ENCODE measurements around the gene CFAP77. TPM values are rescaled to one million over a fixed set of nuclear protein-coding genes. Genes with fewer than 3 reads are reported as not detected.

CFAP77 gene
- total and polyA plus RNA-seq, 2 of the 8 experiments (the other 6 are each of a cell fraction or from before 2014, with no cell fraction given): 0.63 to 0.97 TPM

DNA sequence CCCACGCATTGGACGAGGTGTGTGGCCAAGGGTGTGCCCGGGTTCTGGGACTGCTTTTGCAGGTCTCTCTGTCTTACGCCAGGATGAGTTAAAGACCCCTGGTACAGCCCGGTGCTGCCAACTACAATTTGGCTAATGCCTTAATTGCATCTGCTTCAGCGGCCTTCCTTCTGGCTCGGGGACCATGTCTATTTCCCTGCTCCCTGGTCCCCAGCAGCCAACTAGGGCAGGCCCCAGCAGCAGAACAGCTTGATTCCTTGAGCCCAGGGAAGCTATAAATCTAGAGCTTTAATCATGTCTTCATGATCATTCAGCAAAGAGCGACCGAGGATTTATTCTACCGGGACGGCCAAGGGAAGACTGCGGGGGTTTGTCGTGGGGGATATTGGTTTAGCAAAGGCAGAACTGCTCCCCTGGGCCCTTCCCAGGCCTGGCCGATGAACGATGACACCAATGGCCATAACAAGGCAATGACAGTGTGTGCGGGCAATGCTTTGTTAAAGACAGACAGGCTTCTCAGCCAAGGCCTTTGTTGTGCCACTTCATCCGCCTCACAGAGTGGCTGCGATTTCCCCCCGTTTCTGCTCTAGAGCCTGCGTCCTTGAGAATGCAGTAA is 51.4 kb downstream of the CFAP77 start:
- Histone ChIP-seq H2AFZ (ENCODE audit: low read length) (no peak overlapping the region), H3K4ac (replicated peaks; ENCODE audit: insufficient read length, low read depth, low read length) (no peak overlapping the region)
- no peak for FAIRE-seq

More for the DNA sequence above, 51.4 kb downstream of the CFAP77 start:
- H4K5ac ChIP-seq (ENCODE audit: insufficient read length, low read depth, low read length): no peak overlapping the region
- H2BK5ac ChIP-seq (ENCODE audit: low read depth, low read length): no peak overlapping the region
- H3K27me3 ChIP-seq (replicated peaks in 1 of 4; ENCODE audit: control insufficient read depth in 3 of 4, extremely low read depth in 1 of 4, insufficient read depth in 3 of 4, low read length in 3 of 4): no peaks in the 10 kb centered on the region
- no peaks in the 10 kb centered on the region; a peak in 2 of 7 replicates for H3K4me1 ChIP-seq (replicated peaks in 1 of 4; ENCODE audit: control insufficient read depth in 3 of 4, insufficient read depth in 4 of 4, low read length in 3 of 4)
- peaks cover 0 to 4% of the 10 kb centered on the region in 2 experiments for H4K20me1 ChIP-seq (replicated peaks in 1 of 2; ENCODE audit: control insufficient read depth in 1 of 2, insufficient read depth in 2 of 2, low read length in 2 of 2)
- peaks cover 6% of the 10 kb centered on the region; the same call in 1 of the 2 replicates for H3K23me2 ChIP-seq (ENCODE audit: low read depth, low read length)
- H3K4me2 ChIP-seq (ENCODE audit: insufficient read depth in 1 of 2, low read depth in 2 of 2, low read length in 2 of 2): no peak overlapping the region
- no peak overlapping the region for H3K18ac ChIP-seq (ENCODE audit: extremely low read depth, low read length)
- H3K9me3 ChIP-seq (ENCODE audit: insufficient read depth in 2 of 2, low read depth in 1 of 2, low read length in 1 of 2): no peaks in the 10 kb centered on the region
- H3K36me3 ChIP-seq (ENCODE audit: control insufficient read depth in 2 of 4, insufficient read depth in 4 of 4, low read length in 3 of 4): no peaks in the 10 kb centered on the region
- H3K4me3 ChIP-seq (ENCODE audit: extremely low read depth in 1 of 4, insufficient read depth in 2 of 4, low read depth in 3 of 4, low read length in 4 of 4): no peak overlapping the region
- no peaks in the 10 kb centered on the region for H3K79me1 ChIP-seq (ENCODE audit: low read depth, low read length)
- H2BK12ac ChIP-seq (ENCODE audit: low read depth, low read length): no peak overlapping the region
- CTCF ChIA-PET (ENCODE audit: partially characterized antibody): no interaction called here
- POLR2A ChIA-PET (ENCODE audit: partially characterized antibody): no interaction called here
- TF ChIP-seq USF2 (IDR thresholded peaks at IDR 0.05; ENCODE audit: low read length): no peak
- H3K14ac ChIP-seq (ENCODE audit: insufficient read length): no peak overlapping the region
- no peak overlapping the region for H2AK5ac ChIP-seq (ENCODE audit: low read depth, low read length)
- DNase-seq (ENCODE audit: low read depth in 1 of 2, low spot score in 2 of 2): no peak
- no peak overlapping the region for H2BK20ac ChIP-seq (ENCODE audit: low read length)
- no peak overlapping the region for H2BK15ac ChIP-seq (ENCODE audit: low read length)
- H4K91ac ChIP-seq (replicated peaks; ENCODE audit: insufficient read length, low read length): no peak overlapping the region
- no peaks in the 10 kb centered on the region for H3K79me2 ChIP-seq (ENCODE audit: control insufficient read depth in 1 of 2, insufficient read depth in 2 of 2, low read length in 2 of 2)
- 86% methylated on average over 18 of the region's 20 CpGs; no CpG with 5 or more reads in 1 of the 2 experiments for WGBS, 2 experiments (ENCODE audit: extremely low coverage in 1 of 2, insufficient coverage in 1 of 2, insufficient read length in 1 of 2, insufficient replicate concordance in 2 of 2, low coverage in 1 of 2, low lambda C conversion rate in 2 of 2, missing lambda C conversion rate in 1 of 2)
- no peak overlapping the region for H2BK120ac ChIP-seq (replicated peaks; ENCODE audit: low read depth, low read length)
- no peak overlapping the region for H3K27ac ChIP-seq (ENCODE audit: low read depth, low read length)
- no peak overlapping the region; the same call in none of the 2 replicates for H4K8ac ChIP-seq (ENCODE audit: extremely low read depth, insufficient read depth, low read length)
- H3K23ac ChIP-seq (ENCODE audit: insufficient read length): no peak overlapping the region
- H3K9ac ChIP-seq (replicated peaks in 1 of 4; ENCODE audit: extremely low read depth in 1 of 4, low read depth in 3 of 4, low read length in 3 of 4): no peak overlapping the region
- no peak overlapping the region for H3K56ac ChIP-seq (replicated peaks; ENCODE audit: insufficient read length, low read depth, low read length)

Data from H1 (cell line).